GM13977 (cell line): ENCODE data around the gene GDF3.

Experiments
- DNase-seq: peaks from one replicate; pipeline ENCODE4 v3.0.0; 2012; ENCODE audit warnings: low spot score
- CTCF ChIP-seq: IDR thresholded peaks from 2 replicates; pipeline ENCODE4 v1.5.1; 2012; ENCODE audit warnings: mild to moderate bottlenecking, control low read depth; ENCODE audit not compliant: insufficient read depth; ENCODE audit errors: extremely low read depth, missing control alignments
- in situ Hi-C: fragments of 300-500 bp; cut with MboI; formaldehyde crosslinking; loops from one replicate; pipeline ENCODE4 v1.12.0; 2022; ENCODE audit warnings: low sequenced_read_pairs, low pct_unique_long_range_greater_than_20kb, mixed read lengths, inconsistent platforms; ENCODE audit not compliant: unreplicated experiment

Gene GDF3

GRCh38 chr12:7716381-7716780 is 20.8 kb upstream of the GDF3 start:
- TF ChIP-seq CTCF: peak; percentile 7
- DNase-seq: no peak
- in situ Hi-C loops: no loop called here

- in situ Hi-C loops: no loop called here
- DNase-seq: no peak
- no peak for TF ChIP-seq CTCF
Measured at GRCh38 chr12:7712841-7713442, 17.4 kb upstream of the GDF3 start.

- TF ChIP-seq CTCF: no peak
- DNase-seq: no peak
- in situ Hi-C loops: no loop called here
Measured at GRCh38 chr12:7711133-7711532, 15.6 kb upstream of the GDF3 start, which contains the start of gene DPPA3. DPPA3 (plus strand) TSS chr12:7711433; CDS start chr12:7711571, 138 bp downstream.

- in situ Hi-C loops: no loop called here
- no peak for DNase-seq
- TF ChIP-seq CTCF: no peak
Measured at GRCh38 chr12:7709969-7710675, 14.5 kb upstream of the GDF3 start.

GRCh38 chr12:7705846-7706245 is 10.3 kb upstream of the GDF3 start:
- no peak for TF ChIP-seq CTCF
- in situ Hi-C loops: no loop called here
- DNase-seq: no peak

- DNase-seq: no peak
- TF ChIP-seq CTCF: no peak
- in situ Hi-C loops: loop anchor here (10.0 kb wide), 1 partner anchor 110 kb away; no protein-coding TSS in a partner anchor
Measured at GRCh38 chr12:7695237-7695560, 376 bp downstream of the GDF3 start.
